K562 (cell line): ENCODE results near the gene CHCT1. TPM values are rescaled to one million over a fixed set of nuclear protein-coding genes. Genes with fewer than 3 reads are reported as not detected.
A peak's percentile ranks its signal among the peaks of the same experiment; 100 is the strongest.
"Not testable (repeated sequence)": the region's sequence is repeated elsewhere in the genome, so short reads cannot be mapped to it uniquely, and the experiment has no call there.

Source experiments
- ATAC-seq: fragments of 200-7000 bp; cut with Tn5 transposase; 3 replicates; pipeline ENCODE4 v1.9.1; 2020; ENCODE audit warnings: moderate library complexity
- BruUV-seq: library from RNA; stranded (reverse); fragments of 400-500 nt; replicated peaks from 2 replicates; lab custom pipeline; 2021; lab: Mats Ljungman, UMichigan
- CTCF ChIA-PET: fragments of 300-600 bp; formaldehyde crosslinking; extraction: SDS; loops from one replicate; lab custom pipeline; 2021; ENCODE audit warnings: low intra/inter-chr PET ratio; lab: Yijun Ruan, JAX
- POLR2A ChIA-PET: fragments of 300-600, 350-650 bp; sonication (Branson Sonifier 250); formaldehyde crosslinking; extraction: SDS; loops from one replicate; lab custom pipeline; 2021; ENCODE audit warnings: antibody characterized with exemption, inconsistent platforms; lab: Yijun Ruan, JAX
- DNase-seq, 4 experiments: peaks; one replicate each; pipeline versions ENCODE4 v3.0.0 to v3.0.0-alpha.2; 2011 to 2018; ENCODE audit warnings: low spot score in 3 of 4, mixed read lengths in 3 of 4; ENCODE audit errors: extremely low read depth in 1 of 4
- FAIRE-seq: peaks from 2 replicates; lab custom pipeline; 2011; peaks lifted over from hg19 to GRCh38; lab: Jason Lieb, UNC
- H2AFZ ChIP-seq: 2 replicates; pipeline ENCODE4 v1.6.0; 2011; ENCODE audit warnings: low read depth, low read length, control low read depth, inconsistent platforms
- H3K27ac ChIP-seq: fragments of 200-600 bp; 3 replicates; pipeline ENCODE4 v1.8.0; 2011; ENCODE audit warnings: low read depth, mild to moderate bottlenecking, control low read depth, inconsistent platforms, low read length, moderate library complexity, mixed read lengths; ENCODE audit errors: extremely low read depth
- H3K27me3 ChIP-seq, 2 experiments: fragments of 300-600 bp in 1 of 2; 2 replicates in 1 of 2; 3 replicates in 1 of 2; pipeline versions ENCODE4 v1.6.0 to v1.8.0; 2011; ENCODE audit warnings: inconsistent platforms in 2 of 2, low read length in 2 of 2, mild to moderate bottlenecking in 1 of 2, mixed read lengths in 1 of 2, moderate library complexity in 1 of 2; ENCODE audit not compliant: control insufficient read depth in 2 of 2, insufficient read depth in 2 of 2
- H3K36me3 ChIP-seq: fragments of 300-600 bp; 3 replicates; pipeline ENCODE4 v1.8.0; 2011; ENCODE audit warnings: mild to moderate bottlenecking, low read length, inconsistent platforms; ENCODE audit not compliant: control insufficient read depth, insufficient read depth
- H3K4me1 ChIP-seq, 2 experiments: fragments of 200-600 bp in 1 of 2; replicated peaks in 1 of 2; 2 replicates in 1 of 2; 3 replicates in 1 of 2; pipeline versions ENCODE4 v1.5.1 to v1.8.0; 2011; ENCODE audit warnings: inconsistent platforms in 2 of 2, low read length in 2 of 2, mild to moderate bottlenecking in 1 of 2, mixed read lengths in 1 of 2, moderate library complexity in 1 of 2; ENCODE audit not compliant: control insufficient read depth in 2 of 2, insufficient read depth in 2 of 2
- H3K4me2 ChIP-seq: 2 replicates; pipeline ENCODE4 v1.6.1; 2011; ENCODE audit warnings: low read length, control low read depth, inconsistent platforms, mixed read lengths; ENCODE audit not compliant: insufficient read depth
- H3K4me3 ChIP-seq: fragments of 200-600 bp; sonication (generic), shearing (Covaris generic); 2 replicates; pipeline ENCODE4 v1.5.1; 2016; ENCODE audit warnings: control low read depth, inconsistent platforms
- H3K79me2 ChIP-seq: fragments of 200-600 bp; 3 replicates; pipeline ENCODE4 v1.8.0; 2011; ENCODE audit warnings: low read length, inconsistent platforms; ENCODE audit not compliant: control insufficient read depth, insufficient read depth
- H3K9ac ChIP-seq, 2 experiments: 2 replicates each; pipeline versions ENCODE4 v1.6.0 to v1.6.1; 2011; ENCODE audit warnings: low read depth in 2 of 2, low read length in 2 of 2, control low read depth in 1 of 2, inconsistent platforms in 1 of 2, mild to moderate bottlenecking in 1 of 2, mixed read lengths in 1 of 2; ENCODE audit not compliant: insufficient read depth in 1 of 2
- H3K9me1 ChIP-seq: one replicate; pipeline ENCODE4 v1.6.0; 2011; ENCODE audit warnings: inconsistent platforms, mild to moderate bottlenecking, low read length, moderate library complexity; ENCODE audit not compliant: control insufficient read depth, insufficient read depth
- H3K9me3 ChIP-seq: replicated peaks from 2 replicates; pipeline ENCODE4 v1.5.1; 2011; ENCODE audit warnings: low read depth, low read length, inconsistent platforms; ENCODE audit not compliant: control insufficient read depth, insufficient read depth
- H4K20me1 ChIP-seq: replicated peaks from 2 replicates; pipeline ENCODE4 v1.6.1; 2011; ENCODE audit warnings: low read length, inconsistent platforms, mixed read lengths; ENCODE audit not compliant: control insufficient read depth, insufficient read depth
- RBM25 ChIP-seq: fragments of 200-400 bp; formaldehyde crosslinking; IDR thresholded peaks from 2 replicates; pipeline ENCODE4 v1.6.1; 2018; ENCODE audit warnings: low read length, low read depth, moderate library complexity; ENCODE audit not compliant: severe bottlenecking
- ZNF146 ChIP-seq: IDR thresholded peaks from one replicate; pipeline ENCODE4 v1.6.1; 2018; ENCODE audit warnings: missing compliant biosample characterization; ENCODE audit not compliant: unreplicated experiment
- WGBS: fragments of 100-300 bp; shearing (Covaris generic); methylation state at CpG from one replicate; pipeline ENCODE4 v1.1.6; 2016; ENCODE audit warnings: low coverage, mixed read lengths; ENCODE audit not compliant: insufficient coverage; ENCODE audit errors: missing lambda C conversion rate; 5-methylcytosine and 5-hydroxymethylcytosine counted together
- in situ Hi-C: fragments of 300-500 bp; cut with MboI; formaldehyde crosslinking; loops from 4 replicates; pipeline ENCODE4 v1.15.0; 2018; ENCODE audit warnings: inconsistent platforms, mixed read lengths
- intact Hi-C: fragments of 100-400 bp; cut with micrococcal nuclease; formaldehyde crosslinking; loops from 2 replicates; pipeline ENCODE4 v1.14.2; 2022
- polyA plus RNA-seq, 8 experiments: library from polyadenylated mRNA; depleted of rRNA in 4 of 8; stranded (reverse) in 5 of 8; unstranded in 3 of 8; fragments of >200 nt; fragmentation: Nextera tagmentation in 2 of 8; fragmentation: Illumina TruSeq in 1 of 8; extraction: Ambion mirVana in 2 of 8; extraction: Trizol in 1 of 8; gene quantifications; 2 replicates each; pipeline versions ENCODE4 v1.2.1 to v1.2.3, GENCODE V29; 2011 to 2014; ENCODE audit warnings: inconsistent platforms in 1 of 8, missing spikeins in 1 of 8
- total RNA-seq, 7 experiments: library from RNA; depleted of rRNA in 6 of 7; stranded (reverse); fragments of >200 nt in 6 of 7; fragmentation: Illumina TruSeq in 2 of 7; extraction: Trizol in 2 of 7; gene quantifications; 2 replicates each; pipeline versions ENCODE4 v1.2.1 to v1.2.3, GENCODE V29; 2011 to 2021; ENCODE audit warnings: low replicate concordance in 1 of 7

Gene CHCT1
- total and polyA plus RNA-seq, 9 of the 15 experiments (the other 6 are each of a cell fraction or from before 2014, with no cell fraction given): not detected

- TF ChIP-seq RBM25: peak; percentile 41
- TF ChIP-seq ZNF146 (CRISPR knock-in tag): peak; percentile 90
- ATAC-seq, DNase-seq, FAIRE-seq, H3K9me1 ChIP-seq, POLR2A ChIA-PET, H3K4me3 ChIP-seq, intact Hi-C loops, H3K9me3 ChIP-seq, H3K36me3 ChIP-seq, H4K20me1 ChIP-seq, H2AFZ ChIP-seq, CTCF ChIA-PET, BruUV-seq, H3K9ac ChIP-seq, H3K27me3 ChIP-seq, H3K4me2 ChIP-seq, H3K27ac ChIP-seq, H3K79me2 ChIP-seq, in situ Hi-C loops: not testable (repeated sequence)
- WGBS: 57% methylated on average over 4 of the region's 4 CpGs
- H3K4me1 ChIP-seq: peaks cover 0 to 13% of the 10 kb centered on the region in 2 experiments; a peak in 3 of 5 replicates
Measured at GRCh38 chr17:60419003-60419402, 3.3 kb upstream of the CHCT1 start.

- intact Hi-C loops, H3K27ac ChIP-seq, ATAC-seq, H3K4me2 ChIP-seq, H3K9me3 ChIP-seq, H3K9me1 ChIP-seq, H3K36me3 ChIP-seq, FAIRE-seq, DNase-seq, BruUV-seq, H4K20me1 ChIP-seq, H3K9ac ChIP-seq, H2AFZ ChIP-seq, POLR2A ChIA-PET, H3K79me2 ChIP-seq, CTCF ChIA-PET, H3K4me3 ChIP-seq, H3K27me3 ChIP-seq: not testable (repeated sequence)
- 55% methylated on average over 7 of the region's 7 CpGs for WGBS
- H3K4me1 ChIP-seq: peaks cover 0 to 13% of the 10 kb centered on the region in 2 experiments; a peak in 2 of 5 replicates
- in situ Hi-C loops: loop anchor here (10.0 kb wide), 1 partner anchor 275 kb away; the partner anchor contains the start of gene CA4
Measured at GRCh38 chr17:60419875-60420274, 2.4 kb upstream of the CHCT1 start.
